Common myeloid progenitor, CD34-positive (primary cell): ENCODE results near the gene FKBP1A.

Source experiments
- CTCF ChIA-PET: fragments of 350-600 bp; sonication (Branson Sonifier 250); formaldehyde crosslinking; loops from one replicate; lab custom pipeline; 2021; ENCODE audit warnings: antibody characterized with exemption; lab: Charles Lee
- POLR2A ChIA-PET: fragments of 350-600 bp; sonication (Branson Sonifier 250); formaldehyde crosslinking; loops from one replicate; lab custom pipeline; 2021; ENCODE audit warnings: antibody characterized with exemption; lab: Charles Lee
- DNase-seq, 3 donors: peaks; one replicate each; pipeline versions ENCODE4 v3.0.0 to v3.0.0-alpha.2; 2013
- H3K27ac ChIP-seq, 2 experiments: 1 replicate in 1 of 2; 2 replicates in 1 of 2; pipeline ENCODE4 v1.7.0; 2013; ENCODE audit warnings: inconsistent platforms in 2 of 2, low read length in 2 of 2, mild to moderate bottlenecking in 2 of 2, low read depth in 1 of 2, moderate library complexity in 1 of 2; ENCODE audit not compliant: severe bottlenecking in 2 of 2, insufficient read depth in 1 of 2, poor library complexity in 1 of 2
- H3K27me3 ChIP-seq, 5 experiments: replicated peaks in 2 of 5; 1 replicate in 3 of 5; 2 replicates in 2 of 5; pipeline versions ENCODE4 v1.6.1 to v1.7.0; 2013; ENCODE audit warnings: low read length in 4 of 5, mild to moderate bottlenecking in 2 of 5, moderate library complexity in 2 of 5, inconsistent platforms in 1 of 5; ENCODE audit not compliant: insufficient read depth in 5 of 5, control insufficient read depth in 4 of 5
- H3K36me3 ChIP-seq, 4 experiments: 1 replicate in 2 of 4; 2 replicates in 2 of 4; pipeline versions ENCODE4 v1.6.1 to v1.7.0; 2013; ENCODE audit warnings: low read length in 3 of 4, control low read depth in 1 of 4, mild to moderate bottlenecking in 1 of 4; ENCODE audit not compliant: control insufficient read depth in 4 of 4, insufficient read depth in 4 of 4
- H3K4me1 ChIP-seq, 4 experiments: 1 replicate in 3 of 4; 2 replicates in 1 of 4; pipeline versions ENCODE4 v1.6.1 to v1.7.1; 2013; ENCODE audit warnings: low read length in 3 of 4, mild to moderate bottlenecking in 3 of 4, control low read depth in 1 of 4, inconsistent platforms in 1 of 4, moderate library complexity in 1 of 4; ENCODE audit not compliant: control insufficient read depth in 4 of 4, insufficient read depth in 4 of 4; ENCODE audit errors: control extremely low read depth in 1 of 4
- H3K4me3 ChIP-seq, 7 experiments: 1 replicate in 4 of 7; 2 replicates in 3 of 7; pipeline versions ENCODE4 v1.5.1 to v1.7.0; 2013; ENCODE audit warnings: mild to moderate bottlenecking in 7 of 7, low read length in 6 of 7, moderate library complexity in 6 of 7, inconsistent platforms in 2 of 7, low read depth in 2 of 7, control low read depth in 1 of 7; ENCODE audit not compliant: insufficient read depth in 4 of 7, control insufficient read depth in 1 of 7; ENCODE audit errors: extremely low read depth in 1 of 7
- H3K9me3 ChIP-seq, 5 experiments: 1 replicate in 4 of 5; 2 replicates in 1 of 5; pipeline versions ENCODE4 v1.6.1 to v1.7.1; 2013; ENCODE audit warnings: low read length in 4 of 5, mild to moderate bottlenecking in 2 of 5, inconsistent platforms in 1 of 5, low read depth in 1 of 5, moderate library complexity in 1 of 5; ENCODE audit not compliant: control insufficient read depth in 4 of 5, insufficient read depth in 2 of 5; ENCODE audit errors: control extremely low read depth in 1 of 5
- WGBS: methylation state at CpG from one replicate; pipeline ENCODE4 v1.1.5; 2013; ENCODE audit not compliant: insufficient coverage; 5-methylcytosine and 5-hydroxymethylcytosine counted together

The FKBP1A gene

DNA sequence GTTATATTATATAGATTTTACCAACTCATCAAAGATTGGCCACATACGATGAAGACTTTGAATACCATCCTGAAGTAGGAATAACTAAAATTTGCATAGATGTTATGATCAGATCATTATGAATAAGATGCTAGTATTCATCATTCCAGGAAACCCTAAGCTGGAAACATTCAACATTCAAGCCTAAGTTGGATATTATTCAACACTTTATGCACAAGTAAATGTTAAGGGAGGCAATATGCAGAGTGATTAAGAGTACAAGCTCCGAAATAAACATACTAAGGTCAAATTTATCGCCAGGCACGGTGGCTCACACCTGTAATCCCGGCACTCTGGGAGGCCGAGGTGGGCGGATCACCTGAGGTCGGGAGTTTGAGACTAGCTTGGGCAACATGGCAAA is 43.4 kb upstream of the FKBP1A start:
- CTCF ChIA-PET = interaction anchor here (0.6 to 7.0 kb wide), 28 partner anchors 9 to 366 kb away, joined by 3 to 66 read pairs (median 6); partner anchors contain the start of genes NSFL1C and SDCBP2
- Histone ChIP-seq H3K4me1 (peaks cover 15 to 20% (median 16%) of the 10 kb centered on the region in 4 experiments), H3K27ac (no peak overlapping the region), H3K36me3 (peaks cover 0 to 5% (median 2%) of the 10 kb centered on the region in 4 experiments), H3K9me3 (peaks cover 0 to 4% (median 0%) of the 10 kb centered on the region in 5 experiments), H3K27me3 (no peaks in the 10 kb centered on the region), H3K4me3 (no peak overlapping the region)
- POLR2A ChIA-PET = no interaction called here
- WGBS = no CpG with 5 or more reads among the region's 8 CpGs
- no peak for DNase-seq

GRCh38 chr20:1435337-1435699 is 42.5 kb upstream of the FKBP1A start:
- no peak overlapping the region for H3K27ac ChIP-seq
- H3K4me3 ChIP-seq = no peak overlapping the region
- DNase-seq = no peak
- peaks cover 0 to 4% (median 0%) of the 10 kb centered on the region in 5 experiments for H3K9me3 ChIP-seq
- CTCF ChIA-PET = interaction anchor here (0.6 to 7.0 kb wide), 20 partner anchors 12 to 125 kb away, joined by 3 to 66 read pairs (median 6); partner anchors contain the start of genes FKBP1A, NSFL1C and SDCBP2
- H3K4me1 ChIP-seq = peaks cover 15 to 20% (median 16%) of the 10 kb centered on the region in 4 experiments
- H3K27me3 ChIP-seq = no peaks in the 10 kb centered on the region
- H3K36me3 ChIP-seq = peaks cover 0 to 3% (median under 1%) of the 10 kb centered on the region in 4 experiments
- POLR2A ChIA-PET = interaction anchor here (1.0 kb wide), 1 partner anchor 62 kb away, joined by 4 read pairs; no protein-coding TSS in a partner anchor

DNA sequence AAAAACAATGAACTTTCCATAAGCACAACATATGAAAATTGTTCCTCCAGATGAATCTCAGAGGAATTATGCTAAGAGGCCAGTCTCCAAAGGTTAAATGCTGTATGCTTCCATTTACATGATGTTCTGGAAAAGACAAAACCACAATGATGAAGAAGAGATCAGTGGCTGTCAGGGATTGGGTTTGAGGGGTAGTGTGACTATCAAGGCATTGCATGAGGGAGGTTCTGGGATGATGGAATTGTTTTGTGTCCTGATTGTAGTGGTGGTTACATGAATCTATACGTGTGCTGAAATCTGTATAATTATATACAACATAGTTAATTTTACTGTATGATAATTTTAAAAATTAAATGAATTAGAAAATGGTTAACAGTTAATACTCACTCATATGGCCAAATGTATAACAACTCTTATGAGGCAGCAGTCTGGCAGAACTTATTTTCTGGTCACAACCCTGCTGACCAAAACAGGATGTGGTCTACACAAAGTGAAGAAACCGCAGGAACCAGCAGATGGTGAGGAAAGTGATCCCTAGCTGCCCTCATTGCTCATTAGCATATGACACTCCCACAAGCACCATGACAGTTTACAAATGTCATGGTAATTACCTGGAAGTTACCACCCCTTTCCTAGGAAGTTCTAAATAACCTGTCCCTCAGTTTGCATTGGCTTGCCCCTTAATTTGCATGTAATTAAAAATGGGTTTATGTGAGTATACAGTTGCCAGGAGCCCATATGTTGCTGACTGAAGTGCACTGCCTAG is 41.9 kb upstream of the FKBP1A start:
- H3K4me3 ChIP-seq = peak overlapping the region in 3 of 7 experiments; percentile 7 to 60 (median 52)
- peak; percentile 93 to 98 (median 97) for DNase-seq
- peaks cover 0 to 4% (median 0%) of the 10 kb centered on the region in 5 experiments for H3K9me3 ChIP-seq
- H3K27me3 ChIP-seq = no peaks in the 10 kb centered on the region
- ChIA-PET POLR2A (interaction anchor here (1.0 kb wide), 1 partner anchor 61 kb away, joined by 4 read pairs; no protein-coding TSS in a partner anchor), CTCF (interaction anchor here (0.6 to 7.0 kb wide), 17 partner anchors 11 to 124 kb away, joined by 3 to 66 read pairs (median 6); partner anchors contain the start of genes FKBP1A, NSFL1C and SDCBP2)
- H3K4me1 ChIP-seq = peaks cover 15 to 20% (median 16%) of the 10 kb centered on the region in 4 experiments
- no peak overlapping the region for H3K27ac ChIP-seq
- peaks cover 0 to 2% (median 0%) of the 10 kb centered on the region in 4 experiments for H3K36me3 ChIP-seq
- WGBS = 0% methylated on average over 1 of the region's 2 CpGs

DNA sequence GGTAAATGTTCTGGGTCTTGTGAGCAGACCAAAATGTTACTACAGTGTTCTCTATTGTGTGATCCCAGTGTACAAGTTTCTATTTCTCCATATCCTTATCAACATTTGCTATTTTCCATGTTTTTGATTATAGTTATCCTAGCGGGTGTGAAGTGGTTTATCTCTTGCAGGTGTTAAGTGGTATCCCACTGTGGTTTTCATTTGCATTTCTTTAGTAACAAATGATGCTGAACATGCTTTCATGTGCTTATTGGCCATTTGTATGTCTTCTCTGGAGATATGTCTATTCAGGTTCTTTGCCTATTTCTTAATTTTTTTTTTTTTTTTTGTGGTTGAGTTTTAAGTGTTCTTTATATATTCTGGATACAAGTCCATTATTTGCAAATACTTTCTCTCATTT is 38.3 kb upstream of the FKBP1A start:
- no peaks in the 10 kb centered on the region for H3K27me3 ChIP-seq
- peaks cover 0 to 4% (median 0%) of the 10 kb centered on the region in 5 experiments for H3K9me3 ChIP-seq
- POLR2A ChIA-PET = no interaction called here
- no CpG with 5 or more reads among the region's 1 CpG for WGBS
- peaks cover 15 to 29% (median 20%) of the 10 kb centered on the region in 4 experiments for H3K4me1 ChIP-seq
- no peak overlapping the region for H3K27ac ChIP-seq
- CTCF ChIA-PET = no interaction called here
- H3K4me3 ChIP-seq = no peak overlapping the region
- DNase-seq = no peak
- H3K36me3 ChIP-seq = no peaks in the 10 kb centered on the region

GRCh38 chr20:1430004-1430451 is 37.2 kb upstream of the FKBP1A start:
- Histone ChIP-seq H3K27ac (no peak overlapping the region), H3K27me3 (no peaks in the 10 kb centered on the region), H3K36me3 (no peaks in the 10 kb centered on the region), H3K4me3 (no peak overlapping the region), H3K4me1 (peaks cover 13 to 23% (median 15%) of the 10 kb centered on the region in 4 experiments), H3K9me3 (peaks cover 0 to 4% (median 0%) of the 10 kb centered on the region in 5 experiments)
- ChIA-PET CTCF (interaction anchor here (1.0 to 1.2 kb wide), 2 partner anchors 9 to 10 kb away, joined by 3 read pairs; no protein-coding TSS in a partner anchor), POLR2A (no interaction called here)
- DNase-seq = no peak
- 83% methylated on average over 1 of the region's 1 CpG for WGBS

- ChIA-PET CTCF (interaction anchor here (1.0 to 1.2 kb wide), 2 partner anchors 9 to 11 kb away, joined by 3 read pairs; no protein-coding TSS in a partner anchor), POLR2A (no interaction called here)
- Histone ChIP-seq H3K4me3 (no peak overlapping the region), H3K36me3 (no peaks in the 10 kb centered on the region), H3K9me3 (peaks cover 0 to 4% (median 0%) of the 10 kb centered on the region in 5 experiments), H3K4me1 (peaks cover 6 to 17% (median 11%) of the 10 kb centered on the region in 4 experiments), H3K27me3 (no peaks in the 10 kb centered on the region), H3K27ac (no peak overlapping the region)
- DNase-seq = no peak
- 92% methylated on average over 2 of the region's 4 CpGs for WGBS
These were observed 36.4 kb upstream of the FKBP1A start for GRCh38 chr20:1429143-1429728.
